ENCODE results near the gene SEC63. TPM values are rescaled to one million over a fixed set of nuclear protein-coding genes. Genes with fewer than 3 reads are reported as not detected.

Gene SEC63
- total and polyA plus RNA-seq, 4 donors = 20.7 to 69.4 (median 27.4) TPM

- H3K27me3 ChIP-seq (ENCODE audit: control insufficient read depth in 4 of 4, insufficient read depth in 4 of 4, low read length in 3 of 4) = no peaks in the 10 kb centered on the region
- H3K27ac ChIP-seq (ENCODE audit: low read depth in 1 of 2, low read length in 2 of 2) = no peak overlapping the region
- peaks cover 10 to 50% (median 38%) of the 10 kb centered on the region in 4 donors for H3K36me3 ChIP-seq (ENCODE audit: control insufficient read depth in 4 of 4, insufficient read depth in 3 of 4, low read depth in 1 of 4, low read length in 3 of 4)
- TF ChIP-seq HNF4G (IDR thresholded peaks at IDR 0.05) (no peak), FOXA1 (IDR thresholded peaks at IDR 0.05) (no peak), FOXA2 (IDR thresholded peaks at IDR 0.05) (no peak), MAX (IDR thresholded peaks at IDR 0.05) (no peak), CTCF (IDR thresholded peaks at IDR 0.05; ENCODE audit: low read depth, low read length, missing input control) (no peak), TAF1 (conservative IDR thresholded peaks at IDR 0.05) (no peak), EGR1 (IDR thresholded peaks at IDR 0.05; ENCODE audit: low read depth in 2 of 2) (no peak), REST (IDR thresholded peaks at IDR 0.05) (no peak), NR2F2 (IDR thresholded peaks at IDR 0.05) (no peak)
- H3K4me1 ChIP-seq (ENCODE audit: control insufficient read depth in 4 of 4, insufficient read depth in 4 of 4, low read length in 3 of 4) = no peaks in the 10 kb centered on the region
- DNase-seq (ENCODE audit: low spot score) = no peak
- 92% methylated on average over 3 of the region's 3 CpGs for WGBS
- no peaks in the 10 kb centered on the region for H3K9me3 ChIP-seq (ENCODE audit: control insufficient read depth in 4 of 4, low read length in 3 of 4)
- H3K4me3 ChIP-seq (ENCODE audit: low read depth in 1 of 3, low read length in 3 of 3) = no peak overlapping the region
- no peak overlapping the region for H3K9ac ChIP-seq (ENCODE audit: low read depth in 1 of 2, low read length in 2 of 2)
Measured at GRCh38 chr6:107879941-107880340, 78.1 kb downstream of the SEC63 start.

GRCh38 chr6:107877968-107878367 is 80.0 kb downstream of the SEC63 start:
- H3K27ac ChIP-seq (ENCODE audit: low read depth in 1 of 2, low read length in 2 of 2) = no peak overlapping the region
- TF ChIP-seq JUND (IDR thresholded peaks at IDR 0.05) (no peak), REST (IDR thresholded peaks at IDR 0.05) (no peak), HNF4A (conservative IDR thresholded peaks at IDR 0.05) (no peak), ATF3 (IDR thresholded peaks at IDR 0.05) (no peak), TAF1 (conservative IDR thresholded peaks at IDR 0.05) (no peak), HNF4G (IDR thresholded peaks at IDR 0.05) (no peak), RXRA (IDR thresholded peaks at IDR 0.05) (no peak), NR2F2 (IDR thresholded peaks at IDR 0.05) (no peak), EGR1 (IDR thresholded peaks at IDR 0.05; ENCODE audit: low read depth in 2 of 2) (no peak), FOXA1 (IDR thresholded peaks at IDR 0.05) (no peak), FOXA2 (IDR thresholded peaks at IDR 0.05) (no peak), SP1 (IDR thresholded peaks at IDR 0.05) (no peak), GABPA (IDR thresholded peaks at IDR 0.05 in 1 of 2, conservative IDR thresholded peaks at IDR 0.05 in 1 of 2) (no peak), RAD21 (IDR thresholded peaks at IDR 0.05) (no peak), CTCF (IDR thresholded peaks at IDR 0.05; ENCODE audit: low read depth, low read length, missing input control) (no peak), MAX (IDR thresholded peaks at IDR 0.05) (no peak), ZBTB33 (IDR thresholded peaks at IDR 0.05) (no peak)
- H3K4me3 ChIP-seq (ENCODE audit: low read depth in 1 of 3, low read length in 3 of 3) = no peak overlapping the region
- peaks cover 8 to 54% (median 44%) of the 10 kb centered on the region in 4 donors for H3K36me3 ChIP-seq (ENCODE audit: control insufficient read depth in 4 of 4, insufficient read depth in 3 of 4, low read depth in 1 of 4, low read length in 3 of 4)
- H3K4me1 ChIP-seq (ENCODE audit: control insufficient read depth in 4 of 4, insufficient read depth in 4 of 4, low read length in 3 of 4) = no peaks in the 10 kb centered on the region
- no peaks in the 10 kb centered on the region for H3K9me3 ChIP-seq (ENCODE audit: control insufficient read depth in 4 of 4, low read length in 3 of 4)
- H3K27me3 ChIP-seq (ENCODE audit: control insufficient read depth in 4 of 4, insufficient read depth in 4 of 4, low read length in 3 of 4) = no peaks in the 10 kb centered on the region
- DNase-seq (ENCODE audit: low spot score) = no peak
- 100% methylated on average over 1 of the region's 1 CpG for WGBS
- H3K9ac ChIP-seq (ENCODE audit: low read depth in 1 of 2, low read length in 2 of 2) = no peak overlapping the region

All from liver (tissue), 9 donors.